ENCODE measurements around the gene TNP1.

GRCh38 chr2:216849987-216850386, 9.9 kb downstream of the TNP1 start:
- TF ChIP-seq CTCF (IDR thresholded peaks at IDR 0.05 in 8 of 11, conservative IDR thresholded peaks at IDR 0.05 in 3 of 11) (no peak), POLR2A (IDR thresholded peaks at IDR 0.05) (no peak)
